GM23338 (cell line): ENCODE measurements around the gene SERPINA7. TPM values are rescaled to one million over a fixed set of nuclear protein-coding genes. Genes with fewer than 3 reads are reported as not detected.

Experiments
- ATAC-seq: fragments of 200-7000 bp; cut with Tn5 transposase; 3 replicates; pipeline ENCODE4 v1.9.1; 2020
- DNase-seq: peaks from one replicate; pipeline ENCODE4 v3.0.0-alpha.2; 2015; ENCODE audit warnings: low spot score
- H2AFZ ChIP-seq: fragments of 200-600 bp; sonication (generic); 2 replicates; pipeline ENCODE4 v1.8.0; 2016; ENCODE audit warnings: antibody characterized with exemption, mild to moderate bottlenecking, moderate library complexity
- H3F3A ChIP-seq: fragments of 200-600 bp; sonication (generic); replicated peaks from 2 replicates; pipeline ENCODE4 v1.8.0; 2017; ENCODE audit warnings: antibody characterized with exemption, mixed run types, low read depth
- H3K27ac ChIP-seq: fragments of 200-600 bp; sonication (generic); 2 replicates; pipeline ENCODE4 v1.6.1; 2016; ENCODE audit warnings: low read depth
- H3K27me3 ChIP-seq: fragments of 200-600 bp; sonication (generic); 2 replicates; pipeline ENCODE4 v1.8.0; 2016; ENCODE audit warnings: mild to moderate bottlenecking, mixed run types, moderate library complexity; ENCODE audit not compliant: insufficient read depth
- H3K36me3 ChIP-seq: fragments of 200-600 bp; sonication (generic); 2 replicates; pipeline ENCODE4 v1.8.0; 2016; ENCODE audit warnings: mild to moderate bottlenecking; ENCODE audit not compliant: insufficient read depth
- H3K4me1 ChIP-seq: fragments of 200-600 bp; sonication (generic); 2 replicates; pipeline ENCODE4 v1.8.0; 2016; ENCODE audit warnings: mild to moderate bottlenecking, moderate library complexity; ENCODE audit not compliant: insufficient read depth
- H3K4me2 ChIP-seq: fragments of 200-600 bp; sonication (generic); 2 replicates; pipeline ENCODE4 v1.7.1; 2017; ENCODE audit warnings: mixed run types
- H3K4me3 ChIP-seq: fragments of 200-600 bp; sonication (generic); 2 replicates; pipeline ENCODE4 v1.6.1; 2016; ENCODE audit warnings: mixed run types
- H3K79me2 ChIP-seq: fragments of 200-600 bp; sonication (generic); replicated peaks from 2 replicates; pipeline ENCODE4 v1.8.0; 2017; ENCODE audit warnings: mild to moderate bottlenecking; ENCODE audit not compliant: insufficient read depth
- H3K9me2 ChIP-seq: fragments of 200-600 bp; sonication (generic); 2 replicates; pipeline ENCODE4 v1.8.0; 2017; ENCODE audit not compliant: insufficient read depth
- H4K20me1 ChIP-seq: fragments of 200-600 bp; sonication (generic); replicated peaks from 2 replicates; pipeline ENCODE4 v1.8.0; 2017; ENCODE audit warnings: mild to moderate bottlenecking; ENCODE audit not compliant: insufficient read depth
- H3K27ac Mint-ChIP-seq: 2 replicates; pipeline ENCODE4 v1.8.0; 2020; ENCODE audit warnings: inconsistent platforms, mild to moderate bottlenecking, moderate library complexity, mixed read lengths
- H3K27me3 Mint-ChIP-seq: 3 replicates; pipeline ENCODE4 v1.8.0; 2022; ENCODE audit warnings: low read depth, mild to moderate bottlenecking, moderate library complexity, mixed read lengths, inconsistent platforms; ENCODE audit not compliant: insufficient read depth, poor library complexity
- H3K36me3 Mint-ChIP-seq: 3 replicates; pipeline ENCODE4 v1.8.0; 2021; ENCODE audit warnings: low read depth, mild to moderate bottlenecking, inconsistent platforms, moderate library complexity, mixed read lengths
- H3K4me1 Mint-ChIP-seq: 3 replicates; pipeline ENCODE4 v1.8.0; 2020; ENCODE audit warnings: mild to moderate bottlenecking, inconsistent platforms, mixed read lengths
- H3K4me3 Mint-ChIP-seq: 3 replicates; pipeline ENCODE4 v1.8.0; 2021; ENCODE audit warnings: moderate library complexity, mild to moderate bottlenecking, inconsistent platforms, mixed read lengths
- H3K9me3 Mint-ChIP-seq: 3 replicates; pipeline ENCODE4 v1.8.0; 2020; ENCODE audit warnings: moderate library complexity, mild to moderate bottlenecking, inconsistent platforms, mixed read lengths
- CREB1 ChIP-seq: fragments of 250-450 bp; sonication (Bioruptor Pico); IDR thresholded peaks from 2 replicates; pipeline ENCODE4 v1.5.0; 2020; ENCODE audit warnings: low read depth, mild to moderate bottlenecking, moderate library complexity
- EZH2phosphoT487 ChIP-seq: fragments of 200-600 bp; sonication (generic); IDR thresholded peaks from one replicate; pipeline ENCODE4 v1.8.1; 2018; ENCODE audit warnings: antibody characterized with exemption; ENCODE audit not compliant: unreplicated experiment
- POLR2AphosphoS5 ChIP-seq: IDR thresholded peaks from 2 replicates; pipeline ENCODE4 v1.6.1; 2016; ENCODE audit warnings: antibody characterized with exemption, low read depth
- polyA plus RNA-seq: library from polyadenylated mRNA; unstranded; fragments of >200 nt; fragmentation: Nextera tagmentation; extraction: Ambion mirVana; gene quantifications from 2 replicates; pipeline ENCODE4 v1.2.1, GENCODE V29; 2016
- total RNA-seq: library from RNA; depleted of rRNA; stranded (reverse); fragments of >200 nt; shearing (Covaris generic); gene quantifications from 2 replicates; pipeline ENCODE4 v1.2.3, GENCODE V29; 2014
- TF ChIP-seq, protein P1 (sequence below): fragments of 250-450 bp; sonication (Bioruptor Pico); IDR thresholded peaks from 2 replicates; pipeline ENCODE4 v1.5.0; 2020; ENCODE audit warnings: mild to moderate bottlenecking, moderate library complexity
- TF ChIP-seq, protein P2 (sequence below), 2 experiments: fragments of 200-600 bp in 1 of 2; sonication (generic) in 1 of 2; conservative IDR thresholded peaks; 2 replicates each; pipeline versions ENCODE4 v1.5.1 to v1.6.1; 2016 to 2017; ENCODE audit warnings: antibody characterized with exemption in 2 of 2, low read depth in 2 of 2, mild to moderate bottlenecking in 2 of 2, moderate library complexity in 1 of 2

Gene SERPINA7
- total and polyA plus RNA-seq, 2 experiments from 2014 or later: not detected

DNA sequence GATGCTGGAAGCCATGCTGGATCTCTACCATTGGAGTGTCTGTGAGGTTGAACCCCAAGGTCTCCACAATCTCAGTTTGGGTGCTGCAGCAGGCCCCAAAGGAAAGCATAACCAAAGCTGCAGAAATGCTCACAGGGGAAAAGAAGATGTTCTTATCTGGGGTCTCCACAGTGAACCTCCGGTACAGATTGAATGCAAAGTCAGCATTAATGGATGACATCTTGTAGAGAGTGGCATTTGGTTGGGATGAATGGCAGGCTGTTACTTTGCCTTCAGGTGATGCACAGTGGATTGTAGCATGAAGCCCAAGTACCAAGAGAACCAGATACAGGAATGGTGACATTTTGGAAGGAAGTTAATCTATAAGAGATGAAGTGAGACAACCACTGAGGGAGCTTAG, 1.8 kb downstream of the SERPINA7 start (continued):
- TF ChIP-seq, protein P1, sequence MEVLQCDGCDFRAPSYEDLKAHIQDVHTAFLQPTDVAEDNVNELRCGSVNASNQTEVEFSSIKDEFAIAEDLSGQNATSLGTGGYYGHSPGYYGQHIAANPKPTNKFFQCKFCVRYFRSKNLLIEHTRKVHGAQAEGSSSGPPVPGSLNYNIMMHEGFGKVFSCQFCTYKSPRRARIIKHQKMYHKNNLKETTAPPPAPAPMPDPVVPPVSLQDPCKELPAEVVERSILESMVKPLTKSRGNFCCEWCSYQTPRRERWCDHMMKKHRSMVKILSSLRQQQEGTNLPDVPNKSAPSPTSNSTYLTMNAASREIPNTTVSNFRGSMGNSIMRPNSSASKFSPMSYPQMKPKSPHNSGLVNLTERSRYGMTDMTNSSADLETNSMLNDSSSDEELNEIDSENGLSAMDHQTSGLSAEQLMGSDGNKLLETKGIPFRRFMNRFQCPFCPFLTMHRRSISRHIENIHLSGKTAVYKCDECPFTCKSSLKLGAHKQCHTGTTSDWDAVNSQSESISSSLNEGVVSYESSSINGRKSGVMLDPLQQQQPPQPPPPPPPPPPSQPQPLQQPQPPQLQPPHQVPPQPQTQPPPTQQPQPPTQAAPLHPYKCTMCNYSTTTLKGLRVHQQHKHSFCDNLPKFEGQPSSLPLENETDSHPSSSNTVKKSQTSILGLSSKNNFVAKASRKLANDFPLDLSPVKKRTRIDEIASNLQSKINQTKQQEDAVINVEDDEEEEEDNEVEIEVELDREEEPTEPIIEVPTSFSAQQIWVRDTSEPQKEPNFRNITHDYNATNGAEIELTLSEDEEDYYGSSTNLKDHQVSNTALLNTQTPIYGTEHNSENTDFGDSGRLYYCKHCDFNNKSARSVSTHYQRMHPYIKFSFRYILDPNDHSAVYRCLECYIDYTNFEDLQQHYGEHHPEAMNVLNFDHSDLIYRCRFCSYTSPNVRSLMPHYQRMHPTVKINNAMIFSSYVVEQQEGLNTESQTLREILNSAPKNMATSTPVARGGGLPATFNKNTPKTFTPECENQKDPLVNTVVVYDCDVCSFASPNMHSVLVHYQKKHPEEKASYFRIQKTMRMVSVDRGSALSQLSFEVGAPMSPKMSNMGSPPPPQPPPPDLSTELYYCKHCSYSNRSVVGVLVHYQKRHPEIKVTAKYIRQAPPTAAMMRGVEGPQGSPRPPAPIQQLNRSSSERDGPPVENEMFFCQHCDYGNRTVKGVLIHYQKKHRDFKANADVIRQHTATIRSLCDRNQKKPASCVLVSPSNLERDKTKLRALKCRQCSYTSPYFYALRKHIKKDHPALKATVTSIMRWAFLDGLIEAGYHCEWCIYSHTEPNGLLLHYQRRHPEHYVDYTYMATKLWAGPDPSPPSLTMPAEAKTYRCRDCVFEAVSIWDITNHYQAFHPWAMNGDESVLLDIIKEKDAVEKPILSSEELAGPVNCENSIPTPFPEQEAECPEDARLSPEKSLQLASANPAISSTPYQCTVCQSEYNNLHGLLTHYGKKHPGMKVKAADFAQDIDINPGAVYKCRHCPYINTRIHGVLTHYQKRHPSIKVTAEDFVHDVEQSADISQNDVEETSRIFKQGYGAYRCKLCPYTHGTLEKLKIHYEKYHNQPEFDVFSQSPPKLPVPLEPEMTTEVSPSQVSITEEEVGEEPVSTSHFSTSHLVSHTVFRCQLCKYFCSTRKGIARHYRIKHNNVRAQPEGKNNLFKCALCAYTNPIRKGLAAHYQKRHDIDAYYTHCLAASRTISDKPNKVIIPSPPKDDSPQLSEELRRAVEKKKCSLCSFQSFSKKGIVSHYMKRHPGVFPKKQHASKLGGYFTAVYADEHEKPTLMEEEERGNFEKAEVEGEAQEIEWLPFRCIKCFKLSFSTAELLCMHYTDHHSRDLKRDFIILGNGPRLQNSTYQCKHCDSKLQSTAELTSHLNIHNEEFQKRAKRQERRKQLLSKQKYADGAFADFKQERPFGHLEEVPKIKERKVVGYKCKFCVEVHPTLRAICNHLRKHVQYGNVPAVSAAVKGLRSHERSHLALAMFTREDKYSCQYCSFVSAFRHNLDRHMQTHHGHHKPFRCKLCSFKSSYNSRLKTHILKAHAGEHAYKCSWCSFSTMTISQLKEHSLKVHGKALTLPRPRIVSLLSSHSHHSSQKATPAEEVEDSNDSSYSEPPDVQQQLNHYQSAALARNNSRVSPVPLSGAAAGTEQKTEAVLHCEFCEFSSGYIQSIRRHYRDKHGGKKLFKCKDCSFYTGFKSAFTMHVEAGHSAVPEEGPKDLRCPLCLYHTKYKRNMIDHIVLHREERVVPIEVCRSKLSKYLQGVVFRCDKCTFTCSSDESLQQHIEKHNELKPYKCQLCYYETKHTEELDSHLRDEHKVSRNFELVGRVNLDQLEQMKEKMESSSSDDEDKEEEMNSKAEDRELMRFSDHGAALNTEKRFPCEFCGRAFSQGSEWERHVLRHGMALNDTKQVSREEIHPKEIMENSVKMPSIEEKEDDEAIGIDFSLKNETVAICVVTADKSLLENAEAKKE (CRISPR knock-in tag): no peak
- TF ChIP-seq POLR2AphosphoS5: no peak
- TF ChIP-seq CREB1 (CRISPR knock-in tag): no peak
- no peak for TF ChIP-seq EZH2phosphoT487

DNA sequence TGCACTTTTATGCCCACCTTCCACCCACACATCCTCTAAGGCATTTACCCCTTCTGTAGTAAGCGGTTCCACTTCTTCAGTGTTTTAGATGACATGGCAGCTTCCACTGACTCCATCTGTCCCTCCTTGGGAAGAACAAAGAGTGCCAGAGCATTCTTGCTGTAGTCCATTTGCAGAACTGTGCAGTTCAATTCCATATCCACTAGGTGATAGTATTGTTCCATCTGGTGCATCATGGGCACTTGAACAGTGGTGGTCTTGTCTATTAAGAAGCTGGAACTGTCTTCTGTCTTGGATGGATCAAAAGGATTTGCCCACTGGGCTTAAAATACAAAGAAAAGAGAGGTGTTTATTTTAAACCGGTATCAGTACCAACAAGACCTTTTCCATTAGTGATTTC, 3.5 kb downstream of the SERPINA7 start:
- Histone ChIP-seq H3K4me1 (no peaks in the 10 kb centered on the region), H3K79me2 (no peaks in the 10 kb centered on the region), H3K27me3 (no peaks in the 10 kb centered on the region), H3K4me2 (no peak overlapping the region), H4K20me1 (no peaks in the 10 kb centered on the region), H3K27ac (no peak overlapping the region), H3F3A (no peaks in the 10 kb centered on the region), H3K4me3 (no peak overlapping the region), H3K9me2 (no peaks in the 10 kb centered on the region), H2AFZ (no peak overlapping the region), H3K36me3 (no peaks in the 10 kb centered on the region)
- H3K27ac Mint-ChIP-seq: no peak overlapping the region
- no peaks in the 10 kb centered on the region for H3K4me1 Mint-ChIP-seq
- no peak for ATAC-seq
- peak; percentile 14 for DNase-seq
- peaks cover 23% of the 10 kb centered on the region for H3K9me3 Mint-ChIP-seq
- no peak overlapping the region for H3K4me3 Mint-ChIP-seq
- TF ChIP-seq, protein P2, sequence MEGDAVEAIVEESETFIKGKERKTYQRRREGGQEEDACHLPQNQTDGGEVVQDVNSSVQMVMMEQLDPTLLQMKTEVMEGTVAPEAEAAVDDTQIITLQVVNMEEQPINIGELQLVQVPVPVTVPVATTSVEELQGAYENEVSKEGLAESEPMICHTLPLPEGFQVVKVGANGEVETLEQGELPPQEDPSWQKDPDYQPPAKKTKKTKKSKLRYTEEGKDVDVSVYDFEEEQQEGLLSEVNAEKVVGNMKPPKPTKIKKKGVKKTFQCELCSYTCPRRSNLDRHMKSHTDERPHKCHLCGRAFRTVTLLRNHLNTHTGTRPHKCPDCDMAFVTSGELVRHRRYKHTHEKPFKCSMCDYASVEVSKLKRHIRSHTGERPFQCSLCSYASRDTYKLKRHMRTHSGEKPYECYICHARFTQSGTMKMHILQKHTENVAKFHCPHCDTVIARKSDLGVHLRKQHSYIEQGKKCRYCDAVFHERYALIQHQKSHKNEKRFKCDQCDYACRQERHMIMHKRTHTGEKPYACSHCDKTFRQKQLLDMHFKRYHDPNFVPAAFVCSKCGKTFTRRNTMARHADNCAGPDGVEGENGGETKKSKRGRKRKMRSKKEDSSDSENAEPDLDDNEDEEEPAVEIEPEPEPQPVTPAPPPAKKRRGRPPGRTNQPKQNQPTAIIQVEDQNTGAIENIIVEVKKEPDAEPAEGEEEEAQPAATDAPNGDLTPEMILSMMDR (conservative IDR thresholded peaks at IDR 0.05; ENCODE audit: low read depth in 2 of 2): peak; percentile 48 to 75
- no peak for TF ChIP-seq EZH2phosphoT487
- no peaks in the 10 kb centered on the region for H3K27me3 Mint-ChIP-seq
- no peaks in the 10 kb centered on the region; the same call in 2 of the 3 replicates for H3K36me3 Mint-ChIP-seq
